HCT116 (cell line): Measurements from ENCODE around the gene C10orf62. TPM values are rescaled to one million over a fixed set of nuclear protein-coding genes. Genes with fewer than 3 reads are reported as not detected.

Experiments
- ATAC-seq: fragments of 200-7000 bp; cut with Tn5 transposase; 2 replicates; pipeline ENCODE4 v1.9.1; 2020; ENCODE audit warnings: mild to moderate bottlenecking, moderate library complexity
- BruUV-seq: library from RNA; stranded (reverse); fragments of 400-500 nt; replicated peaks from 2 replicates; lab custom pipeline; 2021; lab: Mats Ljungman, UMichigan
- CTCF ChIA-PET: fragments of 300-600 bp; sonication (Branson Sonifier 250); formaldehyde crosslinking; loops from one replicate; lab custom pipeline; 2021; ENCODE audit warnings: antibody characterized with exemption; lab: Charles Lee
- POLR2A ChIA-PET: fragments of 300-600, 350-600 bp; sonication (Branson Sonifier 250); formaldehyde crosslinking; loops from one replicate; lab custom pipeline; 2021; ENCODE audit warnings: antibody characterized with exemption; lab: Charles Lee
- RAD21 ChIA-PET, 2 experiments: fragments of 300-600 bp; sonication (Branson Sonifier 250); formaldehyde crosslinking; loops; one replicate each; lab custom pipeline; 2023; ENCODE audit warnings: low total read pairs in 2 of 2; ENCODE audit not compliant: uncharacterized antibody in 2 of 2, unreplicated experiment in 2 of 2, low non-redundant PET in 1 of 2; lab: Charles Lee
- DNase-seq: peaks from one replicate; pipeline ENCODE4 v3.0.0-alpha.2; 2010; ENCODE audit warnings: low read depth, low spot score
- H2AFZ ChIP-seq: fragments of 200-600 bp; shearing (Covaris generic), sonication (generic); 2 replicates; pipeline ENCODE4 v1.6.1; 2017; ENCODE audit warnings: low read depth, mixed run types, mixed read lengths, antibody characterized with exemption, low read length; ENCODE audit not compliant: poor library complexity, severe bottlenecking
- H3K27ac ChIP-seq: 2 replicates; pipeline ENCODE4 v1.5.1; 2012; ENCODE audit warnings: low read depth, low read length
- H3K27me3 ChIP-seq: fragments of 200-600 bp; sonication (generic); 2 replicates; pipeline ENCODE4 v1.6.1; 2016; ENCODE audit warnings: mixed run types, low read length, mixed read lengths; ENCODE audit not compliant: insufficient read depth
- H3K36me3 ChIP-seq, 2 experiments: fragments of 200-500 bp in 1 of 2; fragments of 200-600 bp in 1 of 2; sonication (Bioruptor generic) in 1 of 2; sonication (generic) in 1 of 2; 2 replicates each; pipeline versions ENCODE4 v1.5.1 to v1.6.1; 2014 to 2016; ENCODE audit warnings: low read length in 2 of 2, inconsistent platforms in 1 of 2, mixed read lengths in 1 of 2, mixed run types in 1 of 2; ENCODE audit not compliant: insufficient read depth in 2 of 2, control insufficient read depth in 1 of 2
- H3K4me1 ChIP-seq, 2 experiments: fragments of 200-600 bp in 1 of 2; sonication (generic) in 1 of 2; 2 replicates each; pipeline versions ENCODE4 v1.5.1 to v1.6.1; 2012 to 2017; ENCODE audit warnings: low read length in 2 of 2, inconsistent platforms in 1 of 2, mild to moderate bottlenecking in 1 of 2, mixed read lengths in 1 of 2, mixed run types in 1 of 2, moderate library complexity in 1 of 2; ENCODE audit not compliant: insufficient read depth in 2 of 2, control insufficient read depth in 1 of 2
- H3K4me2 ChIP-seq: fragments of 200-600 bp; sonication (generic); 2 replicates; pipeline ENCODE4 v1.6.1; 2017; ENCODE audit warnings: mixed run types, low read length, mixed read lengths
- H3K4me3 ChIP-seq, 2 experiments: fragments of 200-600 bp in 1 of 2; sonication (generic) in 1 of 2; replicated peaks in 1 of 2; 2 replicates each; pipeline ENCODE4 v1.5.1; 2011 to 2016; ENCODE audit warnings: low read length in 2 of 2, control low read depth in 1 of 2, low read depth in 1 of 2, mild to moderate bottlenecking in 1 of 2, mixed read lengths in 1 of 2, mixed run types in 1 of 2
- H3K79me2 ChIP-seq: fragments of 200-600 bp; sonication (generic); 2 replicates; pipeline ENCODE4 v1.6.1; 2017; ENCODE audit warnings: mild to moderate bottlenecking, mixed run types, low read length, moderate library complexity, mixed read lengths; ENCODE audit not compliant: insufficient read depth
- H3K9ac ChIP-seq: fragments of 200-600 bp; sonication (generic); 2 replicates; pipeline ENCODE4 v1.6.1; 2016; ENCODE audit warnings: low read length, mixed read lengths
- H3K9me2 ChIP-seq: fragments of 200-600 bp; sonication (generic), shearing (Covaris generic); 2 replicates; pipeline ENCODE4 v1.6.1; 2017; ENCODE audit warnings: mixed run types, mild to moderate bottlenecking, moderate library complexity; ENCODE audit not compliant: insufficient read depth
- H3K9me3 ChIP-seq, 2 experiments: fragments of 200-500 bp in 1 of 2; fragments of 200-600 bp in 1 of 2; sonication (Bioruptor generic) in 1 of 2; sonication (generic) in 1 of 2; 2 replicates each; pipeline ENCODE4 v1.6.1; 2014 to 2017; ENCODE audit warnings: low read length in 2 of 2, mixed read lengths in 2 of 2, inconsistent platforms in 1 of 2, low read depth in 1 of 2, mild to moderate bottlenecking in 1 of 2, mixed run types in 1 of 2, moderate library complexity in 1 of 2; ENCODE audit not compliant: control insufficient read depth in 1 of 2, insufficient read depth in 1 of 2
- H4K20me1 ChIP-seq: fragments of 200-600 bp; sonication (generic), shearing (Covaris generic); 2 replicates; pipeline ENCODE4 v1.6.1; 2017; ENCODE audit warnings: mixed run types, mild to moderate bottlenecking, moderate library complexity; ENCODE audit not compliant: insufficient read depth
- CBX3 ChIP-seq: IDR thresholded peaks from 2 replicates; pipeline ENCODE4 v1.6.1; 2012; ENCODE audit warnings: low read depth
- CEBPB ChIP-seq: IDR thresholded peaks from 2 replicates; pipeline ENCODE4 v1.6.1; 2012; ENCODE audit warnings: low read depth
- CTCF ChIP-seq, 3 experiments: fragments of 200-600 bp in 1 of 3; sonication (generic) in 1 of 3; IDR thresholded peaks in 2 of 3; conservative IDR thresholded peaks in 1 of 3; 2 replicates each; pipeline ENCODE4 v1.5.1; 2012 to 2017; ENCODE audit warnings: low read depth in 2 of 3, low read length in 2 of 3, antibody characterized with exemption in 1 of 3, borderline replicate concordance in 1 of 3, control low read depth in 1 of 3, mild to moderate bottlenecking in 1 of 3, mixed read lengths in 1 of 3, mixed run types in 1 of 3, moderate library complexity in 1 of 3; ENCODE audit not compliant: insufficient read depth in 1 of 3
- EGR1 ChIP-seq: IDR thresholded peaks from 2 replicates; pipeline ENCODE4 v1.6.1; 2012; ENCODE audit warnings: low read depth
- ELF1 ChIP-seq: IDR thresholded peaks from 2 replicates; pipeline ENCODE4 v1.6.1; 2012; ENCODE audit warnings: low read depth, borderline replicate concordance
- EZH2phosphoT487 ChIP-seq: fragments of 200-600 bp; IDR thresholded peaks from 2 replicates; pipeline ENCODE4 v1.6.1; 2018; ENCODE audit warnings: antibody characterized with exemption, borderline replicate concordance
- JUND ChIP-seq: IDR thresholded peaks from 2 replicates; pipeline ENCODE4 v1.6.1; 2012
- POLR2A ChIP-seq: IDR thresholded peaks from 2 replicates; pipeline ENCODE4 v1.7.0; 2011; ENCODE audit warnings: borderline replicate concordance; ENCODE audit not compliant: insufficient read depth, insufficient read length; ENCODE audit errors: extremely low read depth
- POLR2AphosphoS5 ChIP-seq: IDR thresholded peaks from 2 replicates; pipeline ENCODE4 v1.6.1; 2011; ENCODE audit warnings: mild to moderate bottlenecking, low read depth, low read length, moderate library complexity
- RAD21 ChIP-seq: IDR thresholded peaks from 2 replicates; pipeline ENCODE4 v1.6.1; 2012; ENCODE audit warnings: low read depth, mild to moderate bottlenecking
- REST ChIP-seq: IDR thresholded peaks from 2 replicates; pipeline ENCODE4 v1.6.1; 2012; ENCODE audit warnings: low read depth
- SIN3A ChIP-seq: IDR thresholded peaks from 2 replicates; pipeline ENCODE4 v1.6.1; 2012; ENCODE audit warnings: low read depth
- SP1 ChIP-seq: IDR thresholded peaks from 2 replicates; pipeline ENCODE4 v1.6.1; 2012; ENCODE audit warnings: low read depth
- SRF ChIP-seq: IDR thresholded peaks from 2 replicates; pipeline ENCODE4 v1.6.1; 2012; ENCODE audit warnings: low read depth
- TCF7L2 ChIP-seq: IDR thresholded peaks from 2 replicates; pipeline ENCODE4 v1.7.0; 2011; ENCODE audit warnings: borderline replicate concordance, inconsistent platforms; ENCODE audit not compliant: insufficient read depth, insufficient read length; ENCODE audit errors: extremely low read depth
- YY1 ChIP-seq: IDR thresholded peaks from 2 replicates; pipeline ENCODE4 v1.6.1; 2011; ENCODE audit warnings: low read length, low read depth, moderate library complexity, mild to moderate bottlenecking; ENCODE audit not compliant: insufficient replicate concordance; ENCODE audit errors: extremely low read depth
- ZBTB33 ChIP-seq: IDR thresholded peaks from 2 replicates; pipeline ENCODE4 v1.6.1; 2011; ENCODE audit warnings: mild to moderate bottlenecking, low read length, moderate library complexity; ENCODE audit not compliant: insufficient replicate concordance; ENCODE audit errors: extremely low read depth
- ZNF274 ChIP-seq: fragments of 200-500 bp; sonication (Bioruptor generic); IDR thresholded peaks from 2 replicates; pipeline ENCODE4 v1.6.1; 2014; ENCODE audit warnings: mild to moderate bottlenecking, low read depth, low read length, inconsistent platforms
- intact Hi-C: fragments of 100-400 bp; cut with micrococcal nuclease; formaldehyde crosslinking; loops from 2 replicates; pipeline ENCODE4 v1.10.0; 2022
- total RNA-seq: library from RNA; stranded (reverse); gene quantifications from one replicate; pipeline ENCODE4 v1.2.1, GENCODE V29; 2021; ENCODE audit not compliant: unreplicated experiment
- TF ChIP-seq, protein P1 (sequence below): IDR thresholded peaks from 2 replicates; pipeline ENCODE4 v1.6.1; 2012
- TF ChIP-seq, protein P2 (sequence below): IDR thresholded peaks from 2 replicates; pipeline ENCODE4 v1.6.1; 2012

Gene C10orf62
- total RNA-seq, 1 experiment from 2014 or later: 0.32 TPM

GRCh38 chr10:97548828-97549455, 40.6 kb upstream of the C10orf62 start:
- ATAC-seq (no peak), DNase-seq (no peak)
- H3K9me3 ChIP-seq: no peaks in the 10 kb centered on the region
- intact Hi-C loops: no loop called here
- BruUV-seq: no TSS peak
- ChIA-PET CTCF (interaction anchor here (1.5 kb wide), 1 partner anchor 14 kb away, joined by 5 read pairs; no protein-coding TSS in a partner anchor), RAD21 (no interaction called here), POLR2A (no interaction called here)
- H3K4me2 ChIP-seq: no peak overlapping the region
- H3K79me2 ChIP-seq: peaks cover 6% of the 10 kb centered on the region; the same call in 1 of the 2 replicates
- H4K20me1 ChIP-seq: no peaks in the 10 kb centered on the region
- H3K9me2 ChIP-seq: no peaks in the 10 kb centered on the region
- H3K27ac ChIP-seq: no peak overlapping the region
- no peak overlapping the region for H3K4me3 ChIP-seq
- H3K4me1 ChIP-seq: peaks cover 16 to 38% of the 10 kb centered on the region in 2 experiments
- no peaks in the 10 kb centered on the region for H3K36me3 ChIP-seq
- TF ChIP-seq ELF1 (no peak), YY1 (no peak), ZNF274 (no peak), REST (no peak), POLR2AphosphoS5 (no peak), SIN3A (no peak), EGR1 (no peak), RAD21 (no peak), JUND (no peak), EZH2phosphoT487 (no peak), CBX3 (no peak), SP1 (no peak), CEBPB (no peak), POLR2A (no peak), TCF7L2 (no peak), ZBTB33 (no peak), SRF (no peak), CTCF (IDR thresholded peaks at IDR 0.05 in 2 of 3, conservative IDR thresholded peaks at IDR 0.05 in 1 of 3; ENCODE audit: borderline replicate concordance in 1 of 3, insufficient read depth in 1 of 3, low read depth in 2 of 3, low read length in 2 of 3) (no peak)
- TF ChIP-seq, protein P1, sequence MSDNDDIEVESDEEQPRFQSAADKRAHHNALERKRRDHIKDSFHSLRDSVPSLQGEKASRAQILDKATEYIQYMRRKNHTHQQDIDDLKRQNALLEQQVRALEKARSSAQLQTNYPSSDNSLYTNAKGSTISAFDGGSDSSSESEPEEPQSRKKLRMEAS: no peak
- TF ChIP-seq, protein P2, sequence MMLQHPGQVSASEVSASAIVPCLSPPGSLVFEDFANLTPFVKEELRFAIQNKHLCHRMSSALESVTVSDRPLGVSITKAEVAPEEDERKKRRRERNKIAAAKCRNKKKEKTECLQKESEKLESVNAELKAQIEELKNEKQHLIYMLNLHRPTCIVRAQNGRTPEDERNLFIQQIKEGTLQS: no peak
- H3K27me3 ChIP-seq: no peaks in the 10 kb centered on the region
- H2AFZ ChIP-seq: no peak overlapping the region
- no peak overlapping the region for H3K9ac ChIP-seq
